Neural cell (in vitro differentiated cells): ENCODE results near the gene SYF2.

ENCODE experiments used
- CTCF ChIP-seq: fragments of 450-650 bp; IDR thresholded peaks from 2 replicates; pipeline ENCODE4 v1.5.1; 2014; ENCODE audit warnings: antibody characterized with exemption, mild to moderate bottlenecking, moderate library complexity; ENCODE audit not compliant: poor library complexity, severe bottlenecking
- EP300 ChIP-seq: fragments of 450-650 bp; conservative IDR thresholded peaks from 2 replicates; pipeline ENCODE4 v1.6.1; 2014; ENCODE audit warnings: antibody characterized with exemption, mild to moderate bottlenecking, moderate library complexity; ENCODE audit not compliant: poor library complexity, severe bottlenecking
- EZH2 ChIP-seq: fragments of 200-600, 300-800 bp; shearing (Covaris generic), sonication (generic); IDR thresholded peaks from 2 replicates; pipeline ENCODE4 v1.6.1; 2014; ENCODE audit warnings: antibody characterized with exemption, low read length, borderline replicate concordance, mild to moderate bottlenecking; ENCODE audit not compliant: insufficient read depth, poor library complexity, severe bottlenecking
- MXI1 ChIP-seq: fragments of 450-650 bp; conservative IDR thresholded peaks from 2 replicates; pipeline ENCODE4 v1.6.1; 2014; ENCODE audit warnings: antibody characterized with exemption, mild to moderate bottlenecking; ENCODE audit not compliant: poor library complexity, severe bottlenecking
- SMC3 ChIP-seq: fragments of 450-650 bp; conservative IDR thresholded peaks from 2 replicates; pipeline ENCODE4 v1.6.1; 2014; ENCODE audit warnings: antibody characterized with exemption, mild to moderate bottlenecking, moderate library complexity; ENCODE audit not compliant: poor library complexity

GRCh38 chr1:25199819-25200620 lies 32.3 kb downstream of the SYF2 start:
- TF ChIP-seq CTCF (no peak), EP300 (no peak), MXI1 (no peak), EZH2 (no peak), SMC3 (no peak)
